ENCODE results near the gene PCDHB7.
"Not testable (repeated sequence)": the region's sequence is repeated elsewhere in the genome, so short reads cannot be mapped to it uniquely, and the experiment has no call there.

GRCh38 chr5:141188682-141189081 lies 16.2 kb downstream of the PCDHB7 start:
- TF ChIP-seq CTCF, POLR2AphosphoS5 (IDR thresholded peaks at IDR 0.05): not testable (repeated sequence)
